AG09309 (cell line): ENCODE measurements around the gene IL4R.
A peak's percentile ranks its signal among the peaks of the same experiment; 100 is the strongest.

Source experiments
- DNase-seq: peaks from one replicate; pipeline ENCODE4 v3.0.0-alpha.2; 2010; ENCODE audit warnings: low read depth
- H3K4me3 ChIP-seq: 2 replicates; pipeline ENCODE4 v1.5.1; 2011; ENCODE audit warnings: mild to moderate bottlenecking, low read depth, low read length, moderate library complexity; ENCODE audit not compliant: control insufficient read depth
- CTCF ChIP-seq: IDR thresholded peaks from 2 replicates; pipeline ENCODE4 v1.5.1; 2011; ENCODE audit warnings: mild to moderate bottlenecking, low read depth, low read length, inconsistent platforms; ENCODE audit not compliant: insufficient read depth, control insufficient read depth; ENCODE audit errors: missing control alignments

The IL4R gene

GRCh38 chr16:27374221-27374803, 60.5 kb downstream of the IL4R start:
- TF ChIP-seq CTCF = no peak
- DNase-seq = no peak
- H3K4me3 ChIP-seq = no peak overlapping the region

GRCh38 chr16:27374804-27375425, 61.1 kb downstream of the IL4R start:
- H3K4me3 ChIP-seq = no peak overlapping the region
- peak; percentile 51 for TF ChIP-seq CTCF
- DNase-seq = no peak

GRCh38 chr16:27377666-27378485, 64.1 kb downstream of the IL4R start:
- no peak for DNase-seq
- H3K4me3 ChIP-seq = no peak overlapping the region
- TF ChIP-seq CTCF = no peak

- H3K4me3 ChIP-seq = no peak overlapping the region
- TF ChIP-seq CTCF = no peak
- no peak for DNase-seq
Observed at GRCh38 chr16:27378871-27379481, 65.2 kb downstream of the IL4R start.

GRCh38 chr16:27379919-27380318, 66.1 kb downstream of the IL4R start:
- TF ChIP-seq CTCF = no peak
- H3K4me3 ChIP-seq = no peak overlapping the region
- no peak for DNase-seq

- no peak for TF ChIP-seq CTCF
- no peak for DNase-seq
- H3K4me3 ChIP-seq = no peak overlapping the region
Observed at GRCh38 chr16:27381236-27381635, 67.5 kb downstream of the IL4R start.
